Measurements from ENCODE around the gene SRD5A1. TPM values are rescaled to one million over a fixed set of nuclear protein-coding genes. Genes with fewer than 3 reads are reported as not detected.

The SRD5A1 gene
- total RNA-seq, 4 donors from 2014 or later = 3.5 to 11.5 (median 6.9) TPM

GRCh38 chr5:6649186-6649585, 15.9 kb downstream of the SRD5A1 start:
- DNase-seq (ENCODE audit: low spot score in 2 of 2) = no peak
- WGBS, 2 donors = 87 to 88% methylated on average over 10 of the region's 10 CpGs

GRCh38 chr5:6649681-6650080, 16.4 kb downstream of the SRD5A1 start:
- Histone ChIP-seq H3K4me1 (no peaks in the 10 kb centered on the region), H3K4me3 (no peak overlapping the region), H3K27ac (no peak overlapping the region), H3K27me3 (no peaks in the 10 kb centered on the region), H3K9me3 (no peaks in the 10 kb centered on the region), H3K36me3 (peaks cover 0 to 43% (median 0%) of the 10 kb centered on the region in 3 donors)
- WGBS, 2 donors = 89 to 92% methylated on average over 9 of the region's 9 CpGs
- DNase-seq (ENCODE audit: low spot score in 2 of 2) = no peak
- TF ChIP-seq CTCF (IDR thresholded peaks at IDR 0.05) = no peak

More at GRCh38 chr5:6649186-6649585, 15.9 kb downstream of the SRD5A1 start:
- H3K27me3 ChIP-seq = no peaks in the 10 kb centered on the region
- H3K4me1 ChIP-seq = no peaks in the 10 kb centered on the region
- no peak overlapping the region for H3K4me3 ChIP-seq
- H3K36me3 ChIP-seq = peaks cover 0 to 43% (median 0%) of the 10 kb centered on the region in 3 donors
- no peaks in the 10 kb centered on the region for H3K9me3 ChIP-seq
- H3K27ac ChIP-seq = no peak overlapping the region
- TF ChIP-seq POLR2A (IDR thresholded peaks at IDR 0.05) = no peak
- TF ChIP-seq EP300 (IDR thresholded peaks at IDR 0.05) = no peak
- TF ChIP-seq CTCF (IDR thresholded peaks at IDR 0.05) = no peak

- H3K9me3 ChIP-seq = peaks cover 0 to 12% (median 2%) of the 10 kb centered on the region in 4 donors
- H3K4me3 ChIP-seq = no peak overlapping the region
- 84 to 88% methylated on average over 6 of the region's 6 CpGs for WGBS, 2 donors
- DNase-seq (ENCODE audit: low spot score in 2 of 2) = no peak
- no peaks in the 10 kb centered on the region for H3K4me1 ChIP-seq
- H3K27me3 ChIP-seq = no peaks in the 10 kb centered on the region
- no peak overlapping the region for H3K27ac ChIP-seq
- TF ChIP-seq POLR2A (IDR thresholded peaks at IDR 0.05) (no peak), CTCF (IDR thresholded peaks at IDR 0.05) (no peak), EP300 (IDR thresholded peaks at IDR 0.05) (no peak)
- peaks cover 0 to 58% (median 0%) of the 10 kb centered on the region in 3 donors for H3K36me3 ChIP-seq
These were observed 18.8 kb downstream of the SRD5A1 start for GRCh38 chr5:6652025-6652424.

- peaks cover 0 to 82% (median 0%) of the 10 kb centered on the region in 3 donors for H3K36me3 ChIP-seq
- no peaks in the 10 kb centered on the region for H3K27me3 ChIP-seq
- no peaks in the 10 kb centered on the region for H3K4me1 ChIP-seq
- H3K9me3 ChIP-seq = peaks cover 0 to 19% (median 2%) of the 10 kb centered on the region in 4 donors
- H3K4me3 ChIP-seq = no peak overlapping the region
- DNase-seq (ENCODE audit: low spot score in 2 of 2) = no peak
- TF ChIP-seq EP300 (IDR thresholded peaks at IDR 0.05) = no peak
- TF ChIP-seq POLR2A (IDR thresholded peaks at IDR 0.05) = no peak
- H3K27ac ChIP-seq = no peak overlapping the region
- WGBS, 2 donors = 95 to 96% methylated on average over 8 of the region's 8 CpGs
These were observed 22.2 kb downstream of the SRD5A1 start for GRCh38 chr5:6655432-6655831.

GRCh38 chr5:6656680-6657079, 23.4 kb downstream of the SRD5A1 start:
- H3K4me1 ChIP-seq = no peaks in the 10 kb centered on the region
- peaks cover 0 to 19% (median 2%) of the 10 kb centered on the region in 4 donors for H3K9me3 ChIP-seq

More at GRCh38 chr5:6656680-6657079, 23.4 kb downstream of the SRD5A1 start:
- peaks cover 0 to 89% (median 0%) of the 10 kb centered on the region in 3 donors for H3K36me3 ChIP-seq
- TF ChIP-seq CTCF (IDR thresholded peaks at IDR 0.05) (no peak), POLR2A (IDR thresholded peaks at IDR 0.05) (no peak), EP300 (IDR thresholded peaks at IDR 0.05) (no peak)
- H3K27me3 ChIP-seq = no peaks in the 10 kb centered on the region
- no peak overlapping the region for H3K27ac ChIP-seq
- 94 to 99% methylated on average over 5 of the region's 5 CpGs for WGBS, 2 donors
- DNase-seq (ENCODE audit: low spot score in 2 of 2) = no peak
- H3K4me3 ChIP-seq = no peak overlapping the region
